Subcutaneous adipose tissue (tissue), 4 donors: Measurements from ENCODE around the gene IFITM1. TPM values are rescaled to one million over a fixed set of nuclear protein-coding genes. Genes with fewer than 3 reads are reported as not detected.

Experiments used
- CTCF ChIP-seq: fragments of 450-650 bp; IDR thresholded peaks from one replicate; pipeline ENCODE4 v1.5.1; 2016; ENCODE audit warnings: low read depth, mild to moderate bottlenecking, control low read depth, antibody characterized with exemption, moderate library complexity
- small RNA-seq: library from RNA; depleted of rRNA; stranded (forward); fragments of <200 nt; gene quantifications from one replicate; pipeline ENCODE3, GENCODE V24; 2016
- total RNA-seq, 4 donors: library from RNA; depleted of rRNA; stranded (reverse); fragments of >200 nt; gene quantifications; one replicate each; pipeline ENCODE4 v1.1.0, GENCODE V29; 2016

Gene IFITM1
- total RNA-seq, 4 donors from 2014 or later = 123 to 199 (median 149) TPM

- no peak for TF ChIP-seq CTCF
Measured at GRCh38 chr11:362642-363442, 49.0 kb downstream of the IFITM1 start.

- no peak for TF ChIP-seq CTCF
Measured at GRCh38 chr11:363948-364761, 50.3 kb downstream of the IFITM1 start.

Small RNA genes lying within 50 kb of the gene (small RNA-seq; reads per million reads assigned to genes)
- gene AC136475.6 = not detected

Other genes starting within 250 kb of the IFITM1 start
- gene SCGB1C1, start 121.0 kb upstream of the IFITM1 start, total RNA-seq = not detected
- 10 to 100 TPM; 18.6 to 26.9 (median 23.2) TPM for gene BET1L, start 106.6 kb upstream of the IFITM1 start, total RNA-seq
- 100 to 1,000 TPM in 1 of 4 donors, 10 to 100 TPM in 3; 46.5 to 103 (median 67.1) TPM for gene RIC8A, start 106.3 kb upstream of the IFITM1 start, total RNA-seq
- gene SIRT3, start 77.7 kb upstream of the IFITM1 start, total RNA-seq = 10 to 100 TPM in 3 of 4 donors, 1 to 10 TPM in 1; 8.1 to 48.0 (median 14.7) TPM
- 100 to 1,000 TPM in 2 of 4 donors, 10 to 100 TPM in 2; 57.8 to 118 (median 93.8) TPM for gene PSMD13, start 77.1 kb upstream of the IFITM1 start, total RNA-seq
- gene NLRP6, start 35.6 kb upstream of the IFITM1 start, total RNA-seq = 1 to 10 TPM in 1 of 4 donors, under 1 TPM in 2, not detected in 1; 0.19 to 1.9 (median 0.66) TPM
- 10 to 100 TPM in 3 of 4 donors, 1 to 10 TPM in 1; 3.8 to 26.9 (median 12.5) TPM for gene PGGHG, start 24.9 kb upstream of the IFITM1 start, total RNA-seq
- not detected for gene IFITM5, start 14.5 kb upstream of the IFITM1 start, total RNA-seq
- 100 to 1,000 TPM; 116 to 171 (median 144) TPM for gene IFITM2, start 6.2 kb upstream of the IFITM1 start, total RNA-seq
- gene IFITM3, start 6.8 kb downstream of the IFITM1 start, total RNA-seq = 100 to 1,000 TPM; 141 to 257 (median 163) TPM
- gene B4GALNT4, start 55.5 kb downstream of the IFITM1 start, total RNA-seq = under 1 TPM in 1 of 4 donors, not detected in 3; 0.22 TPM
- 1 to 10 TPM in 2 of 4 donors, under 1 TPM in 2; 0.33 to 2.8 (median 1.3) TPM for gene PKP3, start 80.2 kb downstream of the IFITM1 start, total RNA-seq
- gene SIGIRR, start 101.0 kb downstream of the IFITM1 start, total RNA-seq = 10 to 100 TPM; 18.3 to 43.4 (median 38.0) TPM
- gene ANO9, start 128.0 kb downstream of the IFITM1 start, total RNA-seq = 1 to 10 TPM in 1 of 4 donors, under 1 TPM in 3; 0.44 to 1.5 (median 0.63) TPM
- gene PTDSS2, start 136.2 kb downstream of the IFITM1 start, total RNA-seq = 10 to 100 TPM; 19.1 to 77.6 (median 26.2) TPM
- gene RNH1, start 193.2 kb downstream of the IFITM1 start, total RNA-seq = 100 to 1,000 TPM; 108 to 290 (median 245) TPM
- gene HRAS, start 221.5 kb downstream of the IFITM1 start, total RNA-seq = 10 to 100 TPM; 33.7 to 53.3 (median 39.9) TPM
- under 1 TPM in 1 of 4 donors, not detected in 3; 0.38 TPM for gene LRRC56, start 223.5 kb downstream of the IFITM1 start, total RNA-seq
- gene LMNTD2, start 246.7 kb downstream of the IFITM1 start, total RNA-seq = 1 to 10 TPM in 2 of 4 donors, under 1 TPM in 2; 0.65 to 2.4 (median 1.0) TPM
- 1 to 10 TPM in 3 of 4 donors, under 1 TPM in 1; 0.49 to 7.6 (median 4.5) TPM for gene RASSF7, start 246.9 kb downstream of the IFITM1 start, total RNA-seq